Immature natural killer cell (primary cell): ENCODE results near the gene PLEKHO2. TPM values are rescaled to one million over a fixed set of nuclear protein-coding genes. Genes with fewer than 3 reads are reported as not detected.

Source experiments
- DNase-seq, 3 donors: peaks; one replicate each; pipeline ENCODE4 v3.0.0; 2022; ENCODE audit warnings: mixed read lengths in 1 of 3
- H3K27ac Mint-ChIP-seq, 6 donors: one replicate each; pipeline ENCODE4 v1.8.0; 2020; ENCODE audit warnings: mixed read lengths in 6 of 6, mild to moderate bottlenecking in 5 of 6, inconsistent platforms in 4 of 6, moderate library complexity in 3 of 6
- H3K27me3 Mint-ChIP-seq, 3 donors: one replicate each; pipeline ENCODE4 v1.8.0; 2020 to 2021; ENCODE audit warnings: low read depth in 3 of 3, mild to moderate bottlenecking in 3 of 3, mixed read lengths in 3 of 3, moderate library complexity in 3 of 3, inconsistent platforms in 1 of 3
- H3K36me3 Mint-ChIP-seq, 3 donors: one replicate each; pipeline ENCODE4 v1.8.0; 2020; ENCODE audit warnings: mixed read lengths in 3 of 3, inconsistent platforms in 2 of 3, mild to moderate bottlenecking in 2 of 3
- H3K4me1 Mint-ChIP-seq, 2 donors: one replicate each; pipeline ENCODE4 v1.8.0; 2020; ENCODE audit warnings: inconsistent platforms in 2 of 2, mild to moderate bottlenecking in 2 of 2, mixed read lengths in 2 of 2, moderate library complexity in 1 of 2
- H3K4me3 Mint-ChIP-seq, 5 donors: one replicate each; pipeline ENCODE4 v1.8.0; 2020; ENCODE audit warnings: mild to moderate bottlenecking in 5 of 5, mixed read lengths in 5 of 5, inconsistent platforms in 3 of 5, moderate library complexity in 3 of 5
- H3K9me3 Mint-ChIP-seq, 6 donors: one replicate each; pipeline ENCODE4 v1.8.0; 2020; ENCODE audit warnings: mild to moderate bottlenecking in 6 of 6, mixed read lengths in 6 of 6, inconsistent platforms in 4 of 6, moderate library complexity in 3 of 6
- polyA plus RNA-seq, 3 donors: library from polyadenylated mRNA; unstranded; fragments of 300-500 nt; fragmentation: Illumina TruSeq; gene quantifications; one replicate each; pipeline ENCODE4 v1.2.3, GENCODE V29; 2021

Gene PLEKHO2
- polyA plus RNA-seq, 3 donors from 2014 or later = 37.1 to 104 (median 49.3) TPM

DNA sequence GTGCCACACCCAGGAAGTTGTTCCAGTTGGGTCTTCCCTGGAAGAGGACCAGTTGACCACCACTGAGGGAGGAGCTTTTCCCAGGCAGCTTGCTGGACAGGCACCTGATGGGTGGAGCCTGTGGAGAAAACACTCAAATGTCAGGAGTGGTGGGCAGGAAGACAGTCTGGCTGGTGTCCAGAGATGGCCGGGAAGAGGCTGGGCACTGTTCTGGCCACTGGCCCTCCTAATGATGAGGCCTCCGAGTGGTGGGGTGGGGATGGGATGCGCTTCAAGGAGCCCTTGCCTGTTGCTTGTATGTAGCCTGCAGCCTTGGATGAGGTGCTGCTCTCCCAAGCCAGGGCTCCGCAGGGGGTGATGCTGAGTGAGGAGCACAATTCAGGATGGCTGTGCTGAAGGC lies 12.3 kb downstream of the PLEKHO2 start:
- Mint-ChIP-seq H3K27me3 (peaks cover 0 to 5% (median 3%) of the 10 kb centered on the region in 3 donors), H3K9me3 (no peaks in the 10 kb centered on the region), H3K4me1 (peaks cover 82 to 83% of the 10 kb centered on the region in 2 donors), H3K36me3 (peaks cover 6 to 29% (median 12%) of the 10 kb centered on the region in 3 donors), H3K27ac (peak overlapping the region; percentile 8 to 82 (median 78)), H3K4me3 (no peak overlapping the region)
- DNase-seq = no peak

DNA sequence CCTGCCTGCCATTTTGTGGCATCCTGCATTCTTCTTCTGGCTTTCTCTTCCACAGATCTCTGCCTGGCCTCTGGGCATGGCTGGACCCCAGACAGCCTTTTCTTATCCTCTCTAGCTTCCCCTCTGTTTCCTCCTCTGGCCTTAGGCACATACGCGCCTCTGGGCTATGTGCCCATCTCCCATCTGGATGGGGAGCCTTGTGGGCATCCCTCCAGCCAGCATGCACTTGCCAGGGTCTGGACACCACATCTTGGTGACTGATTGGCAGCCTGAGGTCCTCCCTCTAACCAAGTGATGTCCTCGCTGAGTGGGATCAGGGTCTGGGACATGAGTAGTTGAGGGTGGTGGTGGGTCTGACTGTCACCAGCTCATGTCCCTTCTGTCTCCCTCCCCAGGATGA lies 12.8 kb downstream of the PLEKHO2 start:
- Mint-ChIP-seq H3K9me3 (no peaks in the 10 kb centered on the region), H3K27me3 (peaks cover 0 to 5% (median 3%) of the 10 kb centered on the region in 3 donors), H3K27ac (peak overlapping the region; percentile 8 to 82 (median 78)), H3K4me3 (peak overlapping the region in 1 of 5 donors; percentile 5), H3K4me1 (peaks cover 85 to 86% of the 10 kb centered on the region in 2 donors), H3K36me3 (peaks cover 6 to 30% (median 12%) of the 10 kb centered on the region in 3 donors)
- no peak for DNase-seq

DNA sequence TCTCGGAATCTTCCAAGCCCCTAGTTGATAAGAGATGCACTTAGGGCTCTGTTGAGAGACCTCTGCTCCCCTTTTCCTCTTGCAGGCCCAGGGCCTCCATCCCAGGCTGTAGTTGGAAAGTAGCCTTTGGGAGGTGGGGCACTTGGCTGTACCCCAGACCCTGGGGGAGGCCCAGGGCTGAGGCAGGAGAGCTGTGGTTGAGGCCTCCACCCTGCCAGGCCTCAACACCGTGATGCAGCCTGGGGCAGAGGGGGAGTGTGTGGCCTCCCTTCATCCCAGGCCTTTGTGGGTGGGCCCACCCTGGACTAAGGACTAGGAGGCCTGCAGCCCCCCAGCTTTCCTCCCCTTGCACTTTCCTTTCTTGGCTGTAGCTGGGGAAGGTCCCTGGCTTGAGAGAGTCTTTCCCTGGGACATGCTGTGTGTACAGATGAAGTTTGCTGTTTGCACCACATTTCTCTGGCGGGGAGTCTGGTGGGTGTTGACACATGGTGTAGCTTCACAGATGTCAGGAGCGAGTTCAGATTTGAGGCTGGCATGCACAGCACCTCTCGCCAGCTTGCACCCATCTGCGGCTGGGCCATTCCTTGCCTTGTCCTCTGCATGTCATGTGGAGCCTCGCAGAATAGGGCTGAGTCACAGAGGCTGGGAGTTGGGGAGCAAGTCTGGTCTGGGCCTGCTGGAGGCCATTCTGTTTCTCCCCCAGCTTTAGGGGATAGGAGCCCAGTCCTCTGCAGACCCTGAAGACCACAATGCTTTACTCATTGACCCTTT lies 13.7 kb downstream of the PLEKHO2 start:
- H3K27ac Mint-ChIP-seq = peak overlapping the region; percentile 80 to 91 (median 86)
- H3K4me1 Mint-ChIP-seq = peaks cover 83 to 87% of the 10 kb centered on the region in 2 donors
- peaks cover 0 to 5% (median 3%) of the 10 kb centered on the region in 3 donors for H3K27me3 Mint-ChIP-seq
- DNase-seq = no peak
- peak overlapping the region; percentile 54 to 67 (median 63) for H3K4me3 Mint-ChIP-seq
- no peaks in the 10 kb centered on the region for H3K9me3 Mint-ChIP-seq
- peaks cover 4 to 31% (median 10%) of the 10 kb centered on the region in 3 donors for H3K36me3 Mint-ChIP-seq

DNA sequence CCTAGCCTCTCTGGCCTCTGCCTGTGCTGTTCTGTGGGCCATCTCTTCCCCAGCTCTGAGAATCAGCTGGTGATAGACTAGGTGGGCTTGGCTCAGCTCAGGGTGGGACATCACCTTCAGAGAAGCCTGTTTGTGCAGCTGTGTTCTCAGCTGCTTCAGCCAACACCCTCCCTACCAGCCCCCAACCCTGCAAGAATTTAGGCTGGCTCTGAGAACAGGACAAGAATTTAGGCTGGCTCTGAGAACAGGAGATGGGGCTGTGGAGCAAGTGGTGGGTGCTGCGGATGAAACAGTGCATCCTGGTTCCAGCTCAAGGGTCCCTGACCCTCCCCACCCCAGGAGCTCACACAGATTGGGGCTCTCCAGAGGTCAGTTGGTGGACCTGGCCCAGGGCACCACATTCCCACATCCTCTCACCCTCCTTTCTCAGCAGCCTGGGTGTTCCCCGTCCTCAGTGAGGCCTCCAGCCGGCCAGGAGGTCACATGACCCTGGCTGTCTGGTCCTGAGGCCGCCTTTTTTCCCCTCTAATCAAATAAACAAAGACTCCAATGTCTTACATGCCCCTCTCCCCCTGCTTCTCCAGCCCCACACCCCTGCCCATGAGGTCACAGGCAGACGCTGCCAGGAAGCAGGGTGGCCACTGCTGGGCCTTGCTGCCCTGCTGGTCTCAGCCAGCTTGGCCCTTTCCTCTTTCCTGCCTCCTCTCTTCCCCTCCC lies 14.9 kb downstream of the PLEKHO2 start:
- H3K4me1 Mint-ChIP-seq = peaks cover 72 to 75% of the 10 kb centered on the region in 2 donors
- peak overlapping the region; percentile 80 to 91 (median 86) for H3K27ac Mint-ChIP-seq
- H3K4me3 Mint-ChIP-seq = peak overlapping the region; percentile 62 to 75 (median 67)
- H3K27me3 Mint-ChIP-seq = peaks cover 0 to 3% (median 3%) of the 10 kb centered on the region in 3 donors
- DNase-seq = no peak
- no peaks in the 10 kb centered on the region for H3K9me3 Mint-ChIP-seq
- peaks cover 0 to 27% (median 5%) of the 10 kb centered on the region in 3 donors for H3K36me3 Mint-ChIP-seq

DNA sequence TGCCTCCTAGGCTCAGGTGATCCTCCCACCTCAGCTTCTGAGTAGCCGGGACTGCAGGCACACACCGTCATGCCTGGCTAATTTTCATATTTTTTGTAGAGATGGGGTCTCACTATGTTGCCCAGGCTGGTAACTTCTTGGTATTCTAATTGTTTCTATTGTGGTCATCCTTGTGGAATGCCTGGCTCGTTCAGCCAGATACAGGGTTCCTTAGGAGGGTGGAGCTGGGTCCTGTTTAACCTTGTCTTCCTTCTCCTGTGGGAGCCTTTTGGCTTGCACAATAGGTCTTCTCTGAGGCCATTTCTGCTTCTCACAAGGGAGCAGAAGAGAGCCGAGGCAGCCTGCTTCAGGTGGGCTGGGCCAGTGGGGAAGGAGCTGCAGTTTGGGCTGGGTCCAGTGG lies 15.7 kb downstream of the PLEKHO2 start:
- Mint-ChIP-seq H3K27me3 (peaks cover 0 to 3% (median 2%) of the 10 kb centered on the region in 3 donors), H3K4me3 (peak overlapping the region; percentile 62 to 75 (median 66)), H3K27ac (peak overlapping the region; percentile 80 to 91 (median 84)), H3K36me3 (peaks cover 0 to 26% (median 0%) of the 10 kb centered on the region in 3 donors), H3K9me3 (no peaks in the 10 kb centered on the region), H3K4me1 (peaks cover 67 to 71% of the 10 kb centered on the region in 2 donors)
- no peak for DNase-seq

DNA sequence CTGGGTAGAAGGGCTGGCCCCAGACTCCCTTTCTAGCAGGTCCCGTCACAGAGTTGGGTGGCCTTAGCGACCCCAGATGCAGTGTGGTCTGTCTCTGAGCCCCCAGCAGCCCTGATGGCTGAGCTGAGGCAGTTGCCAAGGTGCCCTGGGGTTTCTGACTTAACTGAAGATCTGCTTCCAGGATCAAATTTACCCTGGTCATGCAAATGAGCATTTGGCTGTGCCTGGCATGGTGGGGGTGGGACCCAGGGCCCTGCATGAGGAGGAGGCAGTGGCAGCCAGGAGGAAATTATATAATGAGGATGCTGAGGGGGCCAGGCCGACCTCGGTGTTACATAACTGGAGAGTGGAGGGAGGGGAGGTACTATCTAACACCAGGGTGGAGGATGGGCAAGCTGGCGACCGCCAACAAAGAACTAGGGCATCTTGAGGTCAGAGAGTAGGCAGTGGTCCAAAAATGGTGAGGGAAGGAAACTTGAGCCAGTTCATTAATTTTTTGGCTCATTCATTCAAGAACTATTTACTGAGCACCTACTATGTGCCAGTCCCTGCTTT lies 16.4 kb downstream of the PLEKHO2 start:
- Mint-ChIP-seq H3K9me3 (no peaks in the 10 kb centered on the region), H3K27me3 (peaks cover 0 to 4% (median 3%) of the 10 kb centered on the region in 3 donors), H3K4me3 (peak overlapping the region; percentile 62 to 75 (median 66)), H3K4me1 (peaks cover 66 to 72% of the 10 kb centered on the region in 2 donors), H3K27ac (peak overlapping the region; percentile 80 to 91 (median 84)), H3K36me3 (peaks cover 0 to 27% (median 0%) of the 10 kb centered on the region in 3 donors)
- peak; percentile 35 to 66 (median 45) for DNase-seq

DNA sequence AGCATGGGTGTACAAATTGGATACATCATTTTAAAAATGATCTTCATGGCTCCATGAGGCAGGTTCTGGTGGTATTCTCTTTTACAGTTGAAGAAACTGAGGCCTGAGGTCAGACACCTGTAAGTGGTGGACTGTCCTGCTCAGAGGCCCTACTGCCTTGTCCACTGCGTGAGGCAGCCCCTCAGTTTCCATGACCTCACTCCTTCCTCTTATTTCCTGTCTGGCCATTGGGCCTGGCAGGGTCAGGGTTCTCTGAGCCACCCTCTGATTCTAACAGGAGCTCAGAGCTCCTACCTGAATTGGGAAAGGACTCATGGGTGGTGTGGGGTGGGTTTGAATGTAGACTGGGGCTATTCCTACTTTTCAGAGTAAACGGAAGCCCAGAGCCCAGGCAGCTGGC lies 17.5 kb downstream of the PLEKHO2 start:
- peaks cover 58 to 68% of the 10 kb centered on the region in 2 donors for H3K4me1 Mint-ChIP-seq
- H3K4me3 Mint-ChIP-seq = peak overlapping the region in 3 of 5 donors; percentile 45 to 50 (median 45)
- peak overlapping the region; percentile 55 to 89 (median 82) for H3K27ac Mint-ChIP-seq
- no peak for DNase-seq
- no peaks in the 10 kb centered on the region for H3K9me3 Mint-ChIP-seq
- peaks cover 0 to 27% (median 3%) of the 10 kb centered on the region in 3 donors for H3K36me3 Mint-ChIP-seq
- H3K27me3 Mint-ChIP-seq = peaks cover 0 to 5% (median 3%) of the 10 kb centered on the region in 3 donors

DNA sequence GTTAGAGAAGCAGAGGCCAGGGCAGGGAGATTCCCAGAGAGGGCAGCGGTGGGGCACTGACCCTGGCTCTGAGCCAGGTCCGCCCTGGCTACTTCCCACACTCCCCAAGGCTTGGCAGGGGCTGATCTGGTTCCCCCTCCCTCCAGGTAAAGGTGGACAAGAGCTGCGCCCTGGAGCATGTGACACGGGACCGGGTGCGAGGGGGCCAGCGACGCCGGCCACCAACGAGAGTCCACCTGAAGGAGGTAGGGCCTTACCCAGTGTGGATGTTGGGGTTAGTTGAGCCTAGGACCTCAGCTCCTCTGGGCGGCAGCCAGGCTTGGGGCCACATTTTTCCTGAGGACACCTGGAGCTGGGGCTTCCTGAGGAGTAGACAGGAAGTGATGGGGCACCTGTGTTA lies 19.6 kb downstream of the PLEKHO2 start:
- Mint-ChIP-seq H3K27me3 (peaks cover 0 to 5% (median 4%) of the 10 kb centered on the region in 3 donors), H3K27ac (peak overlapping the region in 2 of 6 donors; percentile 45 to 71), H3K9me3 (no peaks in the 10 kb centered on the region), H3K4me3 (no peak overlapping the region), H3K36me3 (peaks cover 0 to 19% (median 3%) of the 10 kb centered on the region in 3 donors), H3K4me1 (peaks cover 37 to 51% of the 10 kb centered on the region in 2 donors)
- no peak for DNase-seq

DNA sequence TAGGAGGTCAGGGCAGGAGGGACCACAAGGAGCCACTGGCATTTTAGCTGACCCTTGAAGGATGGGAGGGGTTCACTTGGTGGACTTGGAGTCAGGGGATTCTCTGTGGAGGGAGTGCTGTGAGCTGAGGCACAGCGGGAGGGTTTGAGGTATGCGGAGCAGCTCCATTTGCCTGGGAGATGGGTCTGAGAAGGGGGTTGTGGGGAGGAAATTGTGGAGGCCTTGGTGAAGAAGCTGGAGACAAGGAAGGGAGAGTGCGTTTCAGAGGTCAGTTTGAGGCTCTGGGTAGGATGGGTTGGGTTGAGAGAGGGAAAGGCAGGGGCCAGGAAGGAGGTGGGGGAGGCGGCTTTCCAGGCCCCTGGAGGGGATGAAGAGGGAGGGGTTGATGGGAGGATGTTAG lies 20.2 kb downstream of the PLEKHO2 start:
- Mint-ChIP-seq H3K27me3 (peaks cover 0 to 5% (median 4%) of the 10 kb centered on the region in 3 donors), H3K36me3 (peaks cover 0 to 21% (median 3%) of the 10 kb centered on the region in 3 donors), H3K4me3 (no peak overlapping the region), H3K9me3 (no peaks in the 10 kb centered on the region), H3K4me1 (peaks cover 35 to 45% of the 10 kb centered on the region in 2 donors), H3K27ac (peak overlapping the region; percentile 20 to 71 (median 60))
- DNase-seq = no peak

DNA sequence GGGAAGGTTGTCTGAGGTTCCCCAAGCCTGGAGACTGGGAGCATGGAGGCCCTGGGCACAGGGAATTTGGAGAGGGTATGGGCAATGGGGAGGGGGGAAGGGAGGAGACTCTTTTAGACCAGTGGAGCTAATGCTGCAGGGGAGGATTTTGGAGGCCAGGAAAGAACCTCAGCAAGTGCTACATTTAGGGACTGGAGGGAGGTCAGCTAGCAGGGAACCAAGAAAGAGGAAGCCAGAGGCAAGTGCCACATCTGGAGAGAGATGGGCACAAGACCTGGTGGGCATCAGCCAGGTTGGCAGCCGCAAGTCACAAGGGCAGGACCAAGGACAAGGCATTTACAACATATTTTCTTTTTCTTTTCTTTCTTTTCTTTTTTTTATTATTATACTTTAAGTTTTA lies 20.7 kb downstream of the PLEKHO2 start:
- Mint-ChIP-seq H3K4me1 (peaks cover 32 to 41% of the 10 kb centered on the region in 2 donors), H3K27ac (peak overlapping the region; percentile 20 to 86 (median 62)), H3K4me3 (no peak overlapping the region), H3K27me3 (peaks cover 0 to 5% (median 4%) of the 10 kb centered on the region in 3 donors), H3K9me3 (no peaks in the 10 kb centered on the region), H3K36me3 (peaks cover 0 to 21% (median 3%) of the 10 kb centered on the region in 3 donors)
- DNase-seq = no peak

DNA sequence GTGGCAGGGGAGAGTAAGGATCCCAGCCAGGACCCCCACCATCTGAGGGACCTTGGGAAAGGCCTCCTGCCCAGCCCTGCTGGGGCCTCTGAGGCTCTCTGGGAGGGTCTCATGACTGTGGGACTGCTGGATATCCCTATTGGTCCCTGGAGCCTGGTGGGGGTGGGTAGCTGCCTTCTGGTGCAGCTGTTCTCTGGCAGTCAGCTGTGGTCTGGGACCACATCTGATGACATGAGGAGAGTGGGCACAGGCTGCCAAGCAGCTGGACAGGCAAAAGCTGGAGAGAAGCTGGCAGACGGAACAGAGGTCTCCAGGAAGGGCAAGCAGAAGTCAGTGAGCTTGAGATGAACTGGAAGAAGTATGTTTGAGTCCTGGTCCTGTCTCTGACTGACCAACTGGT lies 22.4 kb downstream of the PLEKHO2 start:
- Mint-ChIP-seq H3K27ac (peak overlapping the region in 2 of 6 donors; percentile 46 to 49), H3K9me3 (no peaks in the 10 kb centered on the region), H3K4me1 (peaks cover 16 to 26% of the 10 kb centered on the region in 2 donors), H3K36me3 (peaks cover 0 to 17% (median 3%) of the 10 kb centered on the region in 3 donors), H3K27me3 (peaks cover 0 to 3% (median 2%) of the 10 kb centered on the region in 3 donors), H3K4me3 (no peak overlapping the region)
- no peak for DNase-seq

DNA sequence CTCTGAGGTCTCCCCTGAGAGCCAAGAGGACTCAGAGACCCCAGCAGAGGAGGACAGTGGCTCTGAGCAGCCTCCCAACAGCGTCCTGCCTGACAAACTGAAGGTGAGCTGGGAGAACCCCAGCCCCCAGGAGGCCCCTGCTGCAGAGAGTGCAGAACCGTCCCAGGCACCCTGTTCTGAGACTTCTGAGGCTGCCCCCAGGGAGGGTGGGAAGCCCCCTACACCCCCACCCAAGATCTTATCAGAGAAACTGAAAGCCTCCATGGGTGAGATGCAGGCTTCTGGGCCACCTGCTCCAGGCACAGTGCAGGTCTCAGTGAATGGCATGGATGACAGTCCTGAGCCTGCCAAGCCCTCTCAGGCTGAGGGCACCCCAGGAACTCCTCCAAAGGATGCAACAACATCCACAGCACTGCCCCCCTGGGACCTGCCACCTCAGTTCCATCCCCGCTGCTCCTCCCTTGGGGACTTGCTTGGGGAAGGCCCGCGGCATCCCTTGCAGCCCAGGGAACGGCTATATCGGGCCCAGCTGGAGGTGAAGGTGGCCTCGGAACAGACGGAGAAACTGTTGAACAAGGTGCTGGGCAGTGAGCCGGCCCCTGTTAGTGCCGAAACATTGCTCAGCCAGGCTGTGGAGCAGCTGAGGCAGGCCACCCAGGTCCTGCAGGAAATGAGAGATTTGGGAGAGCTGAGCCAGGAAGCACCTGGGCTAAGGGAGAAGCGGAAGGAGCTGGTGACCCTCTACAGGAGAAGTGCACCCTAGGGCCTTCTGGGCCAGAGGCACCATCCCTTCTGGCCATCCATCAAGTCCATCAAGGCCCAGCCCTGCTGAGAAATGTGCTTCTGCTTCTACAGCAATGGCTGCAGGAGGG lies 23.6 kb downstream of the PLEKHO2 start:
- no peak overlapping the region for H3K4me3 Mint-ChIP-seq
- peaks cover 18 to 31% of the 10 kb centered on the region in 2 donors for H3K4me1 Mint-ChIP-seq
- H3K9me3 Mint-ChIP-seq = peaks cover 0 to 2% (median 0%) of the 10 kb centered on the region in 6 donors
- H3K36me3 Mint-ChIP-seq = peaks cover 0 to 10% (median 3%) of the 10 kb centered on the region in 3 donors
- peaks cover 0 to 3% (median 2%) of the 10 kb centered on the region in 3 donors for H3K27me3 Mint-ChIP-seq
- DNase-seq = no peak
- H3K27ac Mint-ChIP-seq = peak overlapping the region in 2 of 6 donors; percentile 17 to 66
